NCI-H146 treated with DMSO at 0.1 percent for 48 hours (cell line): ENCODE results near the gene FOXR1.

Source experiments
- DNase-seq: peaks from one replicate; lab custom pipeline; 2025; ENCODE audit not compliant: unreplicated experiment; lab: John Stamatoyannopoulos, UW

Gene FOXR1

DNA sequence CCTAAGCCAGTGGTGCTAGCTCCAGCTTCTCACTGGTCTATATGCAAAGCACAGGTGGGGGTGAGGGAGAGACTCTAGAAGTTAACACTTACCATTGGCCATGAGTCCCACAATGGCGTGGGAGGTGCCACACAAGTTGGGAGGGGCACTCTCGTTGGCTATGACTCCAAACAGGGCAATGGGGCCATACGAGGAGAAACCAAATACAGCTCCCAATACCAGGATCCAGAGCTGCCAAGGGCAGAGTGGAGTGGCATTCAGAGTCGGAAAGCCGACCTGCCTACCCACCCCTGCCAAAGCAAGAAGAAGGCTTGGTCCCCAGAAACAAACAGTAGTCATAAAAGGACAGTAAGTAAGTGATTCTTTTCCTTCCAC lies 53.5 kb downstream of the FOXR1 start:
- no peak for DNase-seq

- no peak for DNase-seq
Measured at GRCh38 chr11:119025541-119025940, 54.0 kb downstream of the FOXR1 start.

DNA sequence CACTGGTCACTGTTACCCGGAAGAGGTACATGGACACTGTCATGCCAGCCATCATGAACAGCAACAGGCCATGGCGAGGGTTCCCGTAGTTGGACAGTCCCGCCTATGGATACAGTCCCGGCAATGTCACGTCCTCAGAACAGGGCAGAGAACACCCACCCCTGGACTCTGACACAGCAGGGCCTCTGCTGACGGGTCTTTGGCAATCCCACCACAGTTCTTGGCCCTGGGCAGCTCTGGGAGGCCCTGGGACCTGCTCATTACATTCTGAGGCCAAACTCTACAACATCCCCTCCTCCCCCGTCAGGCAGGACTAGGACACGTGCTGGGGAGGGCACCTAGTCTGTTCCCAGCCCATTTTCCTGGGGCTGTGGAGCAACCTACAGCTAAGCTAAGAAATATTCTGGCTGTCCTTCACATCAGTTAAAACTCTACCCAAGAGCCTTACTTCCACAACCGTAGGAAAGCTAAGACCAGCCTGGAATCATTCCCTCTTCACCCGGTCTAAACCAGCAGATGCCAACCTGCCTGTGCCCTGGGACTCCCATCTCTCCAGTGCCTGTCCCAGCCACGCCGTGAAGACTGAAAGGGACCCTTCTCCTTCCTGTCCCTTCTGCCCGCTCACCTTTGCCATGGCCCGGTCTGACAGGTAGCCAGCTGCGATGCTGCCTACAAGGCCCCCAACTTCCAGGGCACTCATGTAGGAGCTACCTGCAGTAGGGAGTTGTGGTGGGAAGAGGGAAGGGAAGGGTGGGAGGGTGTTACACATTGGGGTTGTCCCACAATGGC lies 54.6 kb downstream of the FOXR1 start:
- no peak for DNase-seq

DNA sequence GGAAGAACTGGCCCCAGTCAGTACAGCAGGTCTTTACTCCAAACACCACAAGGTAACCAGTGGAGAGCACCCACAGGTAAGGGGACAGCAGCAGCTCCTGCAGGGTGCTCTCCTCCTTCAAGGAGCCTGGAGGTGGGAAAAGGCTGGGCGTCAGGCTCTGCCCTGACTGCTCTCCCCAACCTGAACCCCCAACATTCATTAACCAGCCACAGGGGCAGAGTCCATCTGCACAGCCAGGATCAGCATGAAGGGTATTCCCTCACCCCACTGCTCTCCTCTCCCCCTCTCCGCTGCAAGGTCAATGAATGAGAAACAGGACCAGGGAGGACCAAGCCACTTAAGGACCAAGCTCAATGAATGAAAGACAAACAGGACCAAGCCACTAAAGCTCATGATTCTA lies 55.4 kb downstream of the FOXR1 start:
- DNase-seq: no peak

DNA sequence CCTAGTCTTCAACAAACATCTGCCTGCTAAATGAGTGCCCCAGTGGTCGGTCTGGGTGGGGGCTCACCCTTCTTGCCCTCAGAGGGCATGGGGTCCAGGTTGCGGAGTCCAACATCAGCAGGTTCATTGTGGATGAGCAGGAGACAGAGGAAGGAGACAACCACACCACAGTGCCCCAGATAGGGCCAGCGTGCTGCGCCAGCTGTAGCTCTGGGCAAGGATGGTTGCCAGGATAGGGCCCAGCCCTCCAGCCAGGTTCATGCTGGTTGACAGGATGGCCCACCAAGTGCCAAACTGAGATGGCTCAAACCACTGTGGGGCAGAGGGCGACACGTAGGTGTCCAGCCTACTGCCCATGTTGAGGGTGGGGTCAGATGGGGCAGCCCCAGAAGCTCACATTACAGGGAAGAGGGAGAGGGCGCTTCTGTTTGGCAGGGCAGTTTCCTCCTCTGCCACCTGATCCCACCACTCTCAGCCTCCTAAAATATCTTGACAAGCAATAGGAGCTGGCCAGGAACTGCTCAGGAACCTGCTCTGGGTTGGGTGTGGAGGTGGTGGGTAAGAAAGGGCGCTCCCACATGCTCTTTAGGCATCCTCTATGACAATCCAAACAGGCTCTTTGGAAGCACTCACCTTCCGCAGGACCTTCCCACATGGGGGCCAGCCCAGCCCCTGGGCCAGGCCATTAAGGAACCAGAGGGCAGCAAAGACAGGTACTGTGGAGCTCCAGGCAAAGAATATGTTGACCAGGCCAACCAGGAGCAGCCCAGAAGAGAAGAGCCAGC lies 56.2 kb downstream of the FOXR1 start:
- no peak for DNase-seq

GRCh38 chr11:119028346-119029068 lies 56.9 kb downstream of the FOXR1 start:
- DNase-seq: no peak

DNA sequence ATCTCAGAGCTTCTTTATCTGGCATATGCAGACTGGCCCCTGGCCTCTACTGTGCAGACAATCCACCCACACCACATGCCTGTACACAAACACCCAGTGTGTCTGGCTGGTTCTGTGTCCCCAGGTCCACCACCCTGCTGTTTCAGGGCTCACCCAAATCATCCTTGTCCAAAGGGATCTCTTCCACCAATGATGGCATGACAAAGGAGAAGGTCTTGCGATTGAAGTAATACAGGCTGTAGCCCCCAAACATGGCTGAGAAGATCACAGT lies 57.4 kb downstream of the FOXR1 start:
- no peak for DNase-seq

- DNase-seq: no peak
Measured at GRCh38 chr11:119029340-119030028, 57.9 kb downstream of the FOXR1 start.

DNA sequence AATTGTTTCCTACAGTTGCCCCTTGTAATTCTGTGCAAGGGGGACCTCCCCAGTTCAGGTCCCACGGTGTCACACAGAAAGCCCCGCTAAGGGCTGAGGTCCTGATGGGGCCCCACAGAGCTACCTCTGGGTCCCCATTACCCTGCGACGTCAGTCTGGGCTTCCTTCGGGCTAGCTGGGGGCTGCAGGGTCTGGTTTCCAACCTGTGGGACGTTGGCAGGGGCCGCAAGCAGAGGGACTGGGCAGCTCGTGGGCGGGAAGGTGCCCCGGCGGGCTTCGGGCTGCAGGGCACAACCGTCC lies 58.4 kb downstream of the FOXR1 start:
- DNase-seq: no peak

GRCh38 chr11:119030329-119031047 lies 58.9 kb downstream of the FOXR1 start, which contains the start of gene SLC37A4:
TSS of gene SLC37A4 (minus strand) at chr11:119030877.
- peak; percentile 90 for DNase-seq
